GM21825 (cell line): Measurements from ENCODE around the gene JPH3.
"Not testable (repeated sequence)": the region's sequence is repeated elsewhere in the genome, so short reads cannot be mapped to it uniquely, and the experiment has no call there.

Experiments used
- ATAC-seq: cut with Tn5 transposase; IDR thresholded peaks from one replicate; pipeline ENCODE4 v1.9.1; 2021; ENCODE audit warnings: mild to moderate bottlenecking, moderate library complexity; ENCODE audit not compliant: unreplicated experiment

Gene JPH3

GRCh38 chr16:87707714-87708580 is 105.6 kb downstream of the JPH3 start:
- no peak for ATAC-seq

GRCh38 chr16:87708881-87709638 is 106.8 kb downstream of the JPH3 start:
- no peak for ATAC-seq

- no peak for ATAC-seq
Observed at GRCh38 chr16:87709677-87710076, 107.4 kb downstream of the JPH3 start.

- no peak for ATAC-seq
Observed at GRCh38 chr16:87710887-87711286, 108.6 kb downstream of the JPH3 start.

GRCh38 chr16:87712184-87712762 is 110.0 kb downstream of the JPH3 start:
- ATAC-seq: no peak

- ATAC-seq: no peak
Observed at GRCh38 chr16:87713451-87714229, 111.3 kb downstream of the JPH3 start.

GRCh38 chr16:87715231-87715630 is 112.9 kb downstream of the JPH3 start:
- ATAC-seq: no peak

GRCh38 chr16:87715658-87716057 is 113.3 kb downstream of the JPH3 start:
- ATAC-seq: no peak

GRCh38 chr16:87718831-87719230 is 116.5 kb downstream of the JPH3 start:
- not testable (repeated sequence) for ATAC-seq

- ATAC-seq: no peak
Observed at GRCh38 chr16:87720446-87720845, 118.1 kb downstream of the JPH3 start.

GRCh38 chr16:87721622-87722585 is 119.6 kb downstream of the JPH3 start:
- ATAC-seq: no peak

GRCh38 chr16:87722590-87723225 is 120.4 kb downstream of the JPH3 start:
- ATAC-seq: no peak

GRCh38 chr16:87723226-87723623 is 120.9 kb downstream of the JPH3 start:
- peak; percentile 47 for ATAC-seq

GRCh38 chr16:87724490-87725291 is 122.4 kb downstream of the JPH3 start:
- no peak for ATAC-seq

- ATAC-seq: no peak
Observed at GRCh38 chr16:87725596-87726235, 123.4 kb downstream of the JPH3 start.

GRCh38 chr16:87726577-87726976 is 124.3 kb downstream of the JPH3 start:
- ATAC-seq: not testable (repeated sequence)

- no peak for ATAC-seq
Observed at GRCh38 chr16:87727346-87727745, 125.0 kb downstream of the JPH3 start.

GRCh38 chr16:87728026-87728425 is 125.7 kb downstream of the JPH3 start:
- ATAC-seq: no peak
